ENCODE results near the gene HOTAIR.

Gene HOTAIR

GRCh38 chr12:53963434-53964314 lies 11.1 kb downstream of the HOTAIR start:
- TF ChIP-seq CTCF (IDR thresholded peaks at IDR 0.05; ENCODE audit: control extremely low read depth, extremely low read depth, low read depth, missing control alignments) = no peak
- ChIA-PET POLR2A (no interaction called here), CTCF (interaction anchor here (0.8 to 3.1 kb wide), 5 partner anchors 8 to 416 kb away, joined by 3 to 9 read pairs (median 3); partner anchors contain the start of genes HOXC10 and HOXC12)
- DNase-seq (ENCODE audit: extremely low spot score) = no peak

- ChIA-PET POLR2A (no interaction called here), CTCF (interaction anchor here (0.8 to 3.1 kb wide), 5 partner anchors 8 to 416 kb away, joined by 3 to 9 read pairs (median 3); partner anchors contain the start of gene HOXC10)
- TF ChIP-seq CTCF (IDR thresholded peaks at IDR 0.05; ENCODE audit: control extremely low read depth, extremely low read depth, low read depth, missing control alignments) = no peak
- no peak for DNase-seq (ENCODE audit: extremely low spot score)
Observed at GRCh38 chr12:53963005-53963404, 11.7 kb downstream of the HOTAIR start.

GRCh38 chr12:53961025-53961761 lies 13.6 kb downstream of the HOTAIR start:
- CTCF ChIA-PET = interaction anchor here (0.7 to 3.1 kb wide), 3 partner anchors 9 to 30 kb away, joined by 3 to 9 read pairs (median 5); partner anchors contain the start of gene HOXC10
- TF ChIP-seq CTCF (IDR thresholded peaks at IDR 0.05; ENCODE audit: control extremely low read depth, extremely low read depth, low read depth, missing control alignments) = no peak
- POLR2A ChIA-PET = no interaction called here
- DNase-seq (ENCODE audit: extremely low spot score) = no peak

GRCh38 chr12:53960187-53961024 lies 14.3 kb downstream of the HOTAIR start:
- POLR2A ChIA-PET = no interaction called here
- TF ChIP-seq CTCF (IDR thresholded peaks at IDR 0.05; ENCODE audit: control extremely low read depth, extremely low read depth, low read depth, missing control alignments) = no peak
- no peak for DNase-seq (ENCODE audit: extremely low spot score)
- CTCF ChIA-PET = interaction anchor here (1.2 to 2.3 kb wide), 3 partner anchors 9 to 28 kb away, joined by 4 to 9 read pairs (median 7); partner anchors contain the start of gene HOXC10

GRCh38 chr12:53959314-53959713 lies 15.4 kb downstream of the HOTAIR start:
- POLR2A ChIA-PET = no interaction called here
- no peak for DNase-seq (ENCODE audit: extremely low spot score)
- CTCF ChIA-PET = interaction anchor here (0.9 to 2.3 kb wide), 6 partner anchors 10 to 40 kb away, joined by 3 to 9 read pairs (median 4); partner anchors contain the start of gene HOXC10
- no peak for TF ChIP-seq CTCF (IDR thresholded peaks at IDR 0.05; ENCODE audit: control extremely low read depth, extremely low read depth, low read depth, missing control alignments)
